ENCODE measurements around the gene DCDC1. TPM values are rescaled to one million over a fixed set of nuclear protein-coding genes. Genes with fewer than 3 reads are reported as not detected.

The DCDC1 gene
- total RNA-seq, 1 donor from 2014 or later: not detected

DNA sequence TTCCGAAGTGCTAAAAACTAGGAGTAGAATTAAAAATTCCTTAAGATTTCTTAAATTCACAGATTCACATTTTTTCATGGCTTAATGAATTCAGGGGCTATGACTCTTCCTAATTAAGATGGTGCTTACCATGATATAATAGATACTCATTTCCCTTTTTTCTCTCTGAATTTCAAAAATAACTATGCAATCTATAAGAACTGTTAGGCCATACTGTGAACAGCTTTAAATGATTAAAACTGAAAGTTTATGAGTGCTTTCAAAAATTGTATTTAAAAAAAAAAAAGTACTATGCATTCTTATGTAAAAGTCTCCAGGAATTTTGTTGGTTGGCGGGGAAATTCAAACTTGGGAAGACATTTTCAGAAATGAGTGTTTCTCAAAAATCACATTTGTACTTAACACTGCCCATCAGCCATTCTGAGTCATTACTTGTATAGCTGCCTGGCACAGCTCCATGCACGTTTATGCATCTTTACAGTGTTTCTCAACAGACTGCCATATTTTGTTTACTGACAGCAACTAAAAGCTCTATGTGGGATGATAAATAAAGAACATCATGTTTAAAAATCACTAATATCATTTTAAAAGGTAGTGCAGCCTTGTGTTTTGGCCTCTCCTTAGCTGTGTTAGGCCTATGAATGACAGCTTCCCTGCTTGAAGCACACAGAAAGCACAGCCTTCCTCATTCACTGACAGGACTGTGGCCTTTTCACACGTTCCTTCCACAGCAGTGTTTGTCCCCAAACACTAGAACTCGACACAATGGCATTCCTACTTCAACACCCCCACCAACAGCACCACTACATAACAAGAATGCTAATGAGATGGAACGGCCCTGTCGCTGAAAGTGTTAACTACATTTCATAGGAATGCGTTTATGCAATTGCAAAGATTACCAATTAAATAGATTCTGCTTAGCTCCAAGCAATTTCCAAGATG, 131.4 kb downstream of the DCDC1 start:
- ChIA-PET CTCF (interaction anchor here (1.0 kb wide), 1 partner anchor 938 kb away, joined by 3 read pairs; no protein-coding TSS in a partner anchor), POLR2A (no interaction called here)
- H3K27me3 Mint-ChIP-seq: no peaks in the 10 kb centered on the region
- H3K4me1 Mint-ChIP-seq: no peaks in the 10 kb centered on the region
- H3K9me3 Mint-ChIP-seq: no peaks in the 10 kb centered on the region
- no peak for ATAC-seq (ENCODE audit: low read depth)
- no peaks in the 10 kb centered on the region for H3K36me3 Mint-ChIP-seq (ENCODE audit: low read depth)
- intact Hi-C loops (cut with micrococcal nuclease): loop anchor here (5.0 kb wide), 1 partner anchor 814 kb away; no protein-coding TSS in a partner anchor
- DNase-seq: no peak
- TF ChIP-seq CTCF (IDR thresholded peaks at IDR 0.05): no peak
- H3K4me3 Mint-ChIP-seq: no peak overlapping the region
- no peak overlapping the region for H3K27ac Mint-ChIP-seq

DNA sequence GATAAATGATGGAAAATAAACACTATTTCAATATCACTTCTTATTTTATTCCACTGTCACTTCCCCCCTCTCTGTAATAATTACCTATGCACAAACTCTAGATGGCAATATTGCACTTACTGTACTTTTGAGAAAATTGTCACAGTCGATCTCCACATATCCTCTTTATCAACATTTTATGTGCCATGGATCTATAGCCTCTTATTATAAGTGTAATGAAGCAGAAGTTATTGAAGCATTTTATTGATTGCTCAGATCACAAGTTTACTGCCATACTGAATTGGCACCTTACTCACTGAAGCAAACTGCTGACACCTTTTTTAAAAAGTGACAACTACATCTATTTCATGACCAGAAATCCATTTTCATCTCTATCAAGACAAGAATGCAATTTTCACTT, 133.4 kb downstream of the DCDC1 start:
- H3K27me3 Mint-ChIP-seq: no peaks in the 10 kb centered on the region
- POLR2A ChIA-PET: no interaction called here
- H3K27ac Mint-ChIP-seq: no peak overlapping the region
- no peak for TF ChIP-seq CTCF (IDR thresholded peaks at IDR 0.05)
- intact Hi-C loops (cut with micrococcal nuclease): loop anchor here (1.0 to 5.0 kb wide), 2 partner anchors 816 to 940 kb away; no protein-coding TSS in a partner anchor
- H3K36me3 Mint-ChIP-seq (ENCODE audit: low read depth): no peaks in the 10 kb centered on the region
- H3K4me3 Mint-ChIP-seq: no peak overlapping the region
- no peaks in the 10 kb centered on the region for H3K4me1 Mint-ChIP-seq
- no peak for DNase-seq
- no peak for ATAC-seq (ENCODE audit: low read depth)
- CTCF ChIA-PET: no interaction called here
- no peaks in the 10 kb centered on the region for H3K9me3 Mint-ChIP-seq

DNA sequence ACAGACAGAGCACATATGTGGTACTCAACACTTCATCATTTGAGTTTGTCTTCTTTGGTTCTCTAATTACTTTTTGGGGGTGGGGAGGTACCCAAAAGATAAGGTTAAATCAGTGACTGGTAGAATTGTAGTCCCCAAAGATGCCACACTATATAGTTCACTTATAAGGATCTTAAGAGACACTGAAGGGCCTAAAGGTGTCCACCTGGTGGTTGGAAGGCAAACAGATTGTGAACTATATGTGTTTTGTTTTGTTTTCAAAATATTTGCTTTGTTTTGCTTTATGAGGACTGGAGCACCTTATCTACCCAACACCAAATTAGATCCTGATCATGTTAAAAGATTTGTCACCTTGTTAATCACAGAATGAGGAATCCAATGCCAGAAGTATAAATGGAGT, 136.1 kb downstream of the DCDC1 start:
- H3K27ac Mint-ChIP-seq: no peak overlapping the region
- H3K36me3 Mint-ChIP-seq (ENCODE audit: low read depth): no peaks in the 10 kb centered on the region
- no peaks in the 10 kb centered on the region for H3K9me3 Mint-ChIP-seq
- intact Hi-C loops (cut with micrococcal nuclease): no loop called here
- H3K4me1 Mint-ChIP-seq: no peaks in the 10 kb centered on the region
- CTCF ChIA-PET: no interaction called here
- DNase-seq (no peak), ATAC-seq (ENCODE audit: low read depth) (no peak)
- POLR2A ChIA-PET: interaction anchor here (0.6 kb wide), 1 partner anchor 1612 kb away, joined by 4 read pairs; no protein-coding TSS in a partner anchor
- no peaks in the 10 kb centered on the region for H3K27me3 Mint-ChIP-seq
- no peak for TF ChIP-seq CTCF (IDR thresholded peaks at IDR 0.05)
- H3K4me3 Mint-ChIP-seq: no peak overlapping the region

- no peaks in the 10 kb centered on the region for H3K4me1 Mint-ChIP-seq
- TF ChIP-seq CTCF (IDR thresholded peaks at IDR 0.05): no peak
- intact Hi-C loops (cut with micrococcal nuclease): no loop called here
- H3K27ac Mint-ChIP-seq: no peak overlapping the region
- no peaks in the 10 kb centered on the region for H3K9me3 Mint-ChIP-seq
- no peaks in the 10 kb centered on the region for H3K27me3 Mint-ChIP-seq
- ATAC-seq (ENCODE audit: low read depth): no peak
- no peaks in the 10 kb centered on the region for H3K36me3 Mint-ChIP-seq (ENCODE audit: low read depth)
- no peak overlapping the region for H3K4me3 Mint-ChIP-seq
- DNase-seq: no peak
- POLR2A ChIA-PET: no interaction called here
- CTCF ChIA-PET: no interaction called here
These were observed 137.9 kb downstream of the DCDC1 start for GRCh38 chr11:31231601-31232000.

DNA sequence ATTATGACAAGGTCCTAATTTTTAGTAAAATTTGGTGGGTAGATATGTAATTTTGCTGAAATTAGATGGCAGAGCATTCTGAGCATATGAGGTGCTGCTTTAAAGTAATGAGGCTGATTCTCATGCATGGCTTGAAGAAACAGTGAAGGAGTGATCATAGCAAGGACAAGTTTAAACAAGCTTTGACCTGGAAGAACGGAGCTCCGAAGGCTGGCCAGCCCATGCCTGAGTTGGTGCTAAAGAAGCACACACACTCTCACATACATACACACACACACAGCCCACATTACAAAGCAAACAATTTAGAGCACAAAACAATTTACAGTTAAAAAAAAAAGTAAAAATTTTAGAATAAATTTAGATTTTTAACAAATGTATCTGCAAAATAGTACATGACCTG, 150.7 kb downstream of the DCDC1 start:
- ChIA-PET POLR2A (no interaction called here), CTCF (no interaction called here)
- Mint-ChIP-seq H3K36me3 (ENCODE audit: low read depth) (no peaks in the 10 kb centered on the region), H3K27me3 (peaks cover 5% of the 10 kb centered on the region), H3K4me1 (no peaks in the 10 kb centered on the region), H3K4me3 (no peak overlapping the region), H3K27ac (no peak overlapping the region), H3K9me3 (no peaks in the 10 kb centered on the region)
- ATAC-seq (ENCODE audit: low read depth) (no peak), DNase-seq (no peak)
- no peak for TF ChIP-seq CTCF (IDR thresholded peaks at IDR 0.05)
- intact Hi-C loops (cut with micrococcal nuclease): no loop called here

Data from activated B cell treated with CpG ODN at 0.5 μM for 24 hours (primary cell).